GM19099 (cell line): ENCODE data around the gene LNPEP.

Experiments used
- POLR2A ChIP-seq: IDR thresholded peaks from 3 replicates; pipeline ENCODE4 v1.6.1; 2011; ENCODE audit warnings: low read depth; ENCODE audit not compliant: insufficient read length; ENCODE audit errors: extremely low read depth

The LNPEP gene

GRCh38 chr5:96999856-97000255, 64.0 kb downstream of the LNPEP start:
- no peak for TF ChIP-seq POLR2A

- no peak for TF ChIP-seq POLR2A
These were observed 64.5 kb downstream of the LNPEP start for GRCh38 chr5:97000391-97000790.

GRCh38 chr5:97002983-97003382, 67.1 kb downstream of the LNPEP start:
- TF ChIP-seq POLR2A, result no peak

- TF ChIP-seq POLR2A, result no peak
These were observed 68.7 kb downstream of the LNPEP start for GRCh38 chr5:97004423-97005060.

GRCh38 chr5:97006454-97007060, 70.7 kb downstream of the LNPEP start:
- no peak for TF ChIP-seq POLR2A

- no peak for TF ChIP-seq POLR2A
These were observed 73.5 kb downstream of the LNPEP start for GRCh38 chr5:97009212-97009898.

GRCh38 chr5:97009921-97010320, 74.0 kb downstream of the LNPEP start:
- no peak for TF ChIP-seq POLR2A

- no peak for TF ChIP-seq POLR2A
These were observed 74.7 kb downstream of the LNPEP start for GRCh38 chr5:97010606-97011005.

- TF ChIP-seq POLR2A, result no peak
These were observed 75.7 kb downstream of the LNPEP start for GRCh38 chr5:97011567-97011966.

- TF ChIP-seq POLR2A, result no peak
These were observed 83.7 kb downstream of the LNPEP start for GRCh38 chr5:97019435-97020117.

- TF ChIP-seq POLR2A, result no peak
These were observed 85.5 kb downstream of the LNPEP start for GRCh38 chr5:97021416-97021815.

- no peak for TF ChIP-seq POLR2A
These were observed 87.0 kb downstream of the LNPEP start for GRCh38 chr5:97022898-97023297.

- TF ChIP-seq POLR2A, result no peak
These were observed 90.8 kb downstream of the LNPEP start for GRCh38 chr5:97026721-97027120.

- TF ChIP-seq POLR2A, result no peak
These were observed 101.9 kb downstream of the LNPEP start for GRCh38 chr5:97037819-97038218.

- no peak for TF ChIP-seq POLR2A
These were observed 105.4 kb downstream of the LNPEP start for GRCh38 chr5:97041239-97041638.

GRCh38 chr5:97042996-97043395, 107.1 kb downstream of the LNPEP start:
- no peak for TF ChIP-seq POLR2A
